H1 (cell line): Measurements from ENCODE around the gene EPN2. TPM values are rescaled to one million over a fixed set of nuclear protein-coding genes. Genes with fewer than 3 reads are reported as not detected.
"Not testable (repeated sequence)": the region's sequence is repeated elsewhere in the genome, so short reads cannot be mapped to it uniquely, and the experiment has no call there.

Experiments used
- CTCF ChIA-PET: fragments of 300-600 bp; sonication (Branson Sonifier 250); formaldehyde crosslinking; loops from one replicate; lab custom pipeline; 2021; ENCODE audit not compliant: partially characterized antibody; lab: Charles Lee
- POLR2A ChIA-PET: fragments of 300-600 bp; sonication (Branson Sonifier 250); formaldehyde crosslinking; loops from one replicate; lab custom pipeline; 2021; ENCODE audit warnings: inconsistent platforms; ENCODE audit not compliant: partially characterized antibody; lab: Charles Lee
- DNase-seq, 2 experiments: peaks; one replicate each; pipeline versions ENCODE4 v3.0.0 to v3.0.0-alpha.2; 2010 to 2022; ENCODE audit warnings: low spot score in 2 of 2, low read depth in 1 of 2, mixed read lengths in 1 of 2
- FAIRE-seq: peaks from 2 replicates; lab custom pipeline; 2011; peaks lifted over from hg19 to GRCh38; lab: Jason Lieb, UNC
- H2AFZ ChIP-seq: 2 replicates; pipeline ENCODE4 v1.8.1; 2012; ENCODE audit warnings: low read length, inconsistent platforms
- H2AK5ac ChIP-seq: 2 replicates; pipeline ENCODE4 v1.6.1; 2013; ENCODE audit warnings: low read depth, low read length
- H2BK120ac ChIP-seq: replicated peaks from 2 replicates; pipeline ENCODE3; 2013; ENCODE audit warnings: low read depth, low read length, inconsistent platforms
- H2BK12ac ChIP-seq: 2 replicates; pipeline ENCODE4 v1.6.1; 2013; ENCODE audit warnings: low read depth, low read length
- H2BK15ac ChIP-seq: 2 replicates; pipeline ENCODE4 v1.6.1; 2013; ENCODE audit warnings: low read length
- H2BK20ac ChIP-seq: 2 replicates; pipeline ENCODE4 v1.6.1; 2013; ENCODE audit warnings: low read length
- H2BK5ac ChIP-seq: 2 replicates; pipeline ENCODE4 v1.6.1; 2013; ENCODE audit warnings: low read depth, low read length
- H3K14ac ChIP-seq: 2 replicates; pipeline ENCODE4 v1.6.1; 2013; ENCODE audit warnings: inconsistent platforms; ENCODE audit not compliant: insufficient read length
- H3K18ac ChIP-seq: 2 replicates; pipeline ENCODE4 v1.6.1; 2013; ENCODE audit warnings: low read length; ENCODE audit errors: extremely low read depth
- H3K23ac ChIP-seq: 2 replicates; pipeline ENCODE4 v1.6.1; 2013; ENCODE audit warnings: inconsistent platforms; ENCODE audit not compliant: insufficient read length
- H3K23me2 ChIP-seq: 2 replicates; pipeline ENCODE4 v1.6.1; 2013; ENCODE audit warnings: low read depth, low read length
- H3K27ac ChIP-seq: 2 replicates; pipeline ENCODE4 v1.6.1; 2011; ENCODE audit warnings: low read depth, low read length, inconsistent platforms
- H3K27me3 ChIP-seq, 4 experiments: replicated peaks in 1 of 4; 1 replicate in 1 of 4; 2 replicates in 3 of 4; pipeline versions ENCODE4 v1.6.1 to v1.8.1; 2011 to 2013; ENCODE audit warnings: low read length in 3 of 4, mild to moderate bottlenecking in 3 of 4, inconsistent platforms in 2 of 4, mixed read lengths in 2 of 4, moderate library complexity in 1 of 4; ENCODE audit not compliant: control insufficient read depth in 3 of 4, insufficient read depth in 3 of 4; ENCODE audit errors: extremely low read depth in 1 of 4
- H3K36me3 ChIP-seq, 4 experiments: 2 replicates each; pipeline versions ENCODE4 v1.6.1 to v1.8.1; 2011 to 2013; ENCODE audit warnings: mild to moderate bottlenecking in 4 of 4, low read length in 3 of 4, moderate library complexity in 2 of 4, control low read depth in 1 of 4, inconsistent platforms in 1 of 4; ENCODE audit not compliant: insufficient read depth in 4 of 4, control insufficient read depth in 2 of 4
- H3K4ac ChIP-seq: replicated peaks from 2 replicates; pipeline ENCODE3; 2013; ENCODE audit warnings: low read length, low read depth, mixed read lengths, inconsistent platforms; ENCODE audit not compliant: insufficient read length
- H3K4me1 ChIP-seq, 4 experiments: replicated peaks in 1 of 4; 1 replicate in 1 of 4; 2 replicates in 3 of 4; pipeline versions ENCODE4 v1.6.1 to v1.8.1; 2011 to 2013; ENCODE audit warnings: low read length in 3 of 4, inconsistent platforms in 2 of 4, mixed read lengths in 1 of 4; ENCODE audit not compliant: insufficient read depth in 4 of 4, control insufficient read depth in 3 of 4
- H3K4me2 ChIP-seq, 2 experiments: 2 replicates each; pipeline versions ENCODE4 v1.6.1 to v1.8.1; 2011 to 2013; ENCODE audit warnings: low read depth in 2 of 2, low read length in 2 of 2, control low read depth in 1 of 2, inconsistent platforms in 1 of 2, mild to moderate bottlenecking in 1 of 2; ENCODE audit not compliant: insufficient read depth in 1 of 2
- H3K4me3 ChIP-seq, 4 experiments: fragments of 200-600, 300-600 bp in 1 of 4; sonication (generic), shearing (Covaris generic), sonication (Bioruptor Twin) in 1 of 4; 2 replicates each; pipeline versions ENCODE4 v1.5.1 to v1.8.1; 2011 to 2016; ENCODE audit warnings: low read length in 4 of 4, low read depth in 3 of 4, control low read depth in 2 of 4, inconsistent platforms in 2 of 4, mild to moderate bottlenecking in 2 of 4, mixed read lengths in 1 of 4, moderate library complexity in 1 of 4; ENCODE audit not compliant: insufficient read depth in 2 of 4; ENCODE audit errors: extremely low read depth in 1 of 4
- H3K56ac ChIP-seq: replicated peaks from 2 replicates; pipeline ENCODE3; 2013; ENCODE audit warnings: low read depth, mild to moderate bottlenecking, mixed read lengths, low read length, inconsistent platforms; ENCODE audit not compliant: insufficient read length
- H3K79me1 ChIP-seq: 2 replicates; pipeline ENCODE4 v1.6.1; 2013; ENCODE audit warnings: low read depth, low read length, control low read depth
- H3K79me2 ChIP-seq, 2 experiments: 2 replicates each; pipeline versions ENCODE4 v1.6.1 to v1.8.1; 2012 to 2013; ENCODE audit warnings: low read length in 2 of 2, mild to moderate bottlenecking in 2 of 2, inconsistent platforms in 1 of 2; ENCODE audit not compliant: insufficient read depth in 2 of 2, control insufficient read depth in 1 of 2
- H3K9ac ChIP-seq, 4 experiments: replicated peaks in 1 of 4; 1 replicate in 1 of 4; 2 replicates in 3 of 4; pipeline versions ENCODE4 v1.6.1 to v1.8.1; 2011 to 2013; ENCODE audit warnings: low read depth in 3 of 4, low read length in 3 of 4, control low read depth in 2 of 4, mild to moderate bottlenecking in 2 of 4, moderate library complexity in 2 of 4, inconsistent platforms in 1 of 4; ENCODE audit errors: extremely low read depth in 1 of 4
- H3K9me3 ChIP-seq, 2 experiments: 2 replicates each; pipeline versions ENCODE4 v1.6.1 to v1.8.1; 2012 to 2013; ENCODE audit warnings: mild to moderate bottlenecking in 2 of 2, moderate library complexity in 2 of 2, control low read depth in 1 of 2, inconsistent platforms in 1 of 2, low read depth in 1 of 2, low read length in 1 of 2, mixed read lengths in 1 of 2; ENCODE audit not compliant: insufficient read depth in 2 of 2
- H4K20me1 ChIP-seq, 2 experiments: replicated peaks in 1 of 2; 2 replicates each; pipeline versions ENCODE3 to v1.8.1; 2011 to 2013; ENCODE audit warnings: inconsistent platforms in 2 of 2, low read length in 2 of 2, mild to moderate bottlenecking in 1 of 2; ENCODE audit not compliant: insufficient read depth in 2 of 2, control insufficient read depth in 1 of 2
- H4K5ac ChIP-seq: 2 replicates; pipeline ENCODE4 v1.6.1; 2013; ENCODE audit warnings: low read length, low read depth, mixed read lengths, inconsistent platforms; ENCODE audit not compliant: insufficient read length
- H4K8ac ChIP-seq: 2 replicates; pipeline ENCODE4 v1.8.0; 2013; ENCODE audit warnings: mild to moderate bottlenecking, moderate library complexity, low read length, inconsistent platforms; ENCODE audit not compliant: insufficient read depth; ENCODE audit errors: extremely low read depth
- H4K91ac ChIP-seq: replicated peaks from 2 replicates; pipeline ENCODE3; 2013; ENCODE audit warnings: low read length, mixed read lengths, inconsistent platforms; ENCODE audit not compliant: insufficient read length
- WGBS, 2 experiments: shearing (Covaris generic) in 1 of 2; methylation state at CpG; one replicate each; pipeline versions ENCODE4 v1.1.6 to v1.1.7; 2013 to 2015; ENCODE audit warnings: low lambda C conversion rate in 2 of 2, mixed read lengths in 2 of 2, inconsistent platforms in 1 of 2, low coverage in 1 of 2, missing lambda C conversion rate in 1 of 2; ENCODE audit not compliant: insufficient replicate concordance in 2 of 2, insufficient coverage in 1 of 2, insufficient read length in 1 of 2; ENCODE audit errors: extremely low coverage in 1 of 2, missing lambda C conversion rate in 1 of 2; 5-methylcytosine and 5-hydroxymethylcytosine counted together
- polyA plus RNA-seq, 7 experiments: library from polyadenylated mRNA; depleted of rRNA in 3 of 7; stranded (reverse) in 5 of 7; unstranded in 2 of 7; fragments of >200 nt in 5 of 7; fragments of 200-250 nt in 2 of 7; gene quantifications; 1 replicate in 5 of 7; 2 replicates in 1 of 7; 4 replicates in 1 of 7; pipeline versions ENCODE4 v1.2.1 to v1.2.3, GENCODE V29; 2011 to 2013; ENCODE audit warnings: missing spikeins in 2 of 7, mixed read lengths in 2 of 7
- total RNA-seq: library from RNA; stranded (reverse); fragmentation: NEBNext Ultra II Directional; extraction: Animal tissue kit (Norgen Biotek cat#: 25700); gene quantifications from 2 replicates; pipeline ENCODE4 v1.2.1, GENCODE V29; 2021

Gene EPN2
- total and polyA plus RNA-seq, 2 of the 8 experiments (the other 6 are each of a cell fraction or from before 2014, with no cell fraction given): 28.7 to 55.8 TPM

- H3K4ac ChIP-seq, H3K23ac ChIP-seq, H3K27me3 ChIP-seq, H3K9me3 ChIP-seq, H3K4me3 ChIP-seq, POLR2A ChIA-PET, H3K14ac ChIP-seq, H2BK15ac ChIP-seq, H3K9ac ChIP-seq, H3K18ac ChIP-seq, H2BK120ac ChIP-seq, H2AK5ac ChIP-seq, DNase-seq, H3K23me2 ChIP-seq, H3K27ac ChIP-seq, H3K36me3 ChIP-seq, H4K20me1 ChIP-seq, H2BK20ac ChIP-seq, H2BK12ac ChIP-seq, H4K8ac ChIP-seq, CTCF ChIA-PET, FAIRE-seq, H4K5ac ChIP-seq, H3K79me1 ChIP-seq, H3K4me1 ChIP-seq, H2BK5ac ChIP-seq, H3K56ac ChIP-seq, H3K4me2 ChIP-seq, H4K91ac ChIP-seq, H3K79me2 ChIP-seq, H2AFZ ChIP-seq: not testable (repeated sequence)
- no CpG with 5 or more reads among the region's 13 CpGs for WGBS, 2 experiments
Observed at GRCh38 chr17:19216148-19216926, 20.8 kb upstream of the EPN2 start.

GRCh38 chr17:19218914-19219313 is 18.3 kb upstream of the EPN2 start:
- H3K9ac ChIP-seq, H3K4me3 ChIP-seq, H2BK15ac ChIP-seq, H4K5ac ChIP-seq, H3K14ac ChIP-seq, H3K56ac ChIP-seq, H4K8ac ChIP-seq, H3K4me1 ChIP-seq, H4K20me1 ChIP-seq, H3K18ac ChIP-seq, H3K9me3 ChIP-seq, CTCF ChIA-PET, H3K79me2 ChIP-seq, H4K91ac ChIP-seq, H3K36me3 ChIP-seq, FAIRE-seq, H2BK120ac ChIP-seq, DNase-seq, H3K27me3 ChIP-seq, H2BK12ac ChIP-seq, H2BK5ac ChIP-seq, H3K23me2 ChIP-seq, H3K23ac ChIP-seq, H3K27ac ChIP-seq, H2BK20ac ChIP-seq, POLR2A ChIA-PET, H3K4me2 ChIP-seq, H3K4ac ChIP-seq, H3K79me1 ChIP-seq, H2AK5ac ChIP-seq, H2AFZ ChIP-seq: not testable (repeated sequence)
- whole genome bisulfite sequencing, 2 experiments: no CpG with 5 or more reads among the region's 2 CpGs
